K562 (cell line): ENCODE data around the gene ATCAY. TPM values are rescaled to one million over a fixed set of nuclear protein-coding genes. Genes with fewer than 3 reads are reported as not detected.

ENCODE experiments used
- ATAC-seq: fragments of 200-7000 bp; cut with Tn5 transposase; 3 replicates; pipeline ENCODE4 v1.9.1; 2020; ENCODE audit warnings: moderate library complexity
- BruUV-seq: library from RNA; stranded (reverse); fragments of 400-500 nt; replicated peaks from 2 replicates; lab custom pipeline; 2021; lab: Mats Ljungman, UMichigan
- CTCF ChIA-PET: fragments of 300-600 bp; formaldehyde crosslinking; extraction: SDS; loops from one replicate; lab custom pipeline; 2021; ENCODE audit warnings: low intra/inter-chr PET ratio; lab: Yijun Ruan, JAX
- POLR2A ChIA-PET: fragments of 300-600, 350-650 bp; sonication (Branson Sonifier 250); formaldehyde crosslinking; extraction: SDS; loops from one replicate; lab custom pipeline; 2021; ENCODE audit warnings: antibody characterized with exemption, inconsistent platforms; lab: Yijun Ruan, JAX
- DNase-seq, 4 experiments: peaks; one replicate each; pipeline versions ENCODE4 v3.0.0 to v3.0.0-alpha.2; 2011 to 2018; ENCODE audit warnings: low spot score in 3 of 4, mixed read lengths in 3 of 4; ENCODE audit errors: extremely low read depth in 1 of 4
- FAIRE-seq: peaks from 2 replicates; lab custom pipeline; 2011; peaks lifted over from hg19 to GRCh38; lab: Jason Lieb, UNC
- H2AFZ ChIP-seq: 2 replicates; pipeline ENCODE4 v1.6.0; 2011; ENCODE audit warnings: low read depth, low read length, control low read depth, inconsistent platforms
- H3K27ac ChIP-seq: fragments of 200-600 bp; 3 replicates; pipeline ENCODE4 v1.8.0; 2011; ENCODE audit warnings: low read depth, mild to moderate bottlenecking, control low read depth, inconsistent platforms, low read length, moderate library complexity, mixed read lengths; ENCODE audit errors: extremely low read depth
- H3K27me3 ChIP-seq, 2 experiments: fragments of 300-600 bp in 1 of 2; 2 replicates in 1 of 2; 3 replicates in 1 of 2; pipeline versions ENCODE4 v1.6.0 to v1.8.0; 2011; ENCODE audit warnings: inconsistent platforms in 2 of 2, low read length in 2 of 2, mild to moderate bottlenecking in 1 of 2, mixed read lengths in 1 of 2, moderate library complexity in 1 of 2; ENCODE audit not compliant: control insufficient read depth in 2 of 2, insufficient read depth in 2 of 2
- H3K36me3 ChIP-seq: fragments of 300-600 bp; 3 replicates; pipeline ENCODE4 v1.8.0; 2011; ENCODE audit warnings: mild to moderate bottlenecking, low read length, inconsistent platforms; ENCODE audit not compliant: control insufficient read depth, insufficient read depth
- H3K4me1 ChIP-seq, 2 experiments: fragments of 200-600 bp in 1 of 2; replicated peaks in 1 of 2; 2 replicates in 1 of 2; 3 replicates in 1 of 2; pipeline versions ENCODE4 v1.5.1 to v1.8.0; 2011; ENCODE audit warnings: inconsistent platforms in 2 of 2, low read length in 2 of 2, mild to moderate bottlenecking in 1 of 2, mixed read lengths in 1 of 2, moderate library complexity in 1 of 2; ENCODE audit not compliant: control insufficient read depth in 2 of 2, insufficient read depth in 2 of 2
- H3K4me2 ChIP-seq: 2 replicates; pipeline ENCODE4 v1.6.1; 2011; ENCODE audit warnings: low read length, control low read depth, inconsistent platforms, mixed read lengths; ENCODE audit not compliant: insufficient read depth
- H3K4me3 ChIP-seq: fragments of 200-600 bp; sonication (generic), shearing (Covaris generic); 2 replicates; pipeline ENCODE4 v1.5.1; 2016; ENCODE audit warnings: control low read depth, inconsistent platforms
- H3K79me2 ChIP-seq: fragments of 200-600 bp; 3 replicates; pipeline ENCODE4 v1.8.0; 2011; ENCODE audit warnings: low read length, inconsistent platforms; ENCODE audit not compliant: control insufficient read depth, insufficient read depth
- H3K9ac ChIP-seq, 2 experiments: 2 replicates each; pipeline versions ENCODE4 v1.6.0 to v1.6.1; 2011; ENCODE audit warnings: low read depth in 2 of 2, low read length in 2 of 2, control low read depth in 1 of 2, inconsistent platforms in 1 of 2, mild to moderate bottlenecking in 1 of 2, mixed read lengths in 1 of 2; ENCODE audit not compliant: insufficient read depth in 1 of 2
- H3K9me1 ChIP-seq: one replicate; pipeline ENCODE4 v1.6.0; 2011; ENCODE audit warnings: inconsistent platforms, mild to moderate bottlenecking, low read length, moderate library complexity; ENCODE audit not compliant: control insufficient read depth, insufficient read depth
- H3K9me3 ChIP-seq: replicated peaks from 2 replicates; pipeline ENCODE4 v1.5.1; 2011; ENCODE audit warnings: low read depth, low read length, inconsistent platforms; ENCODE audit not compliant: control insufficient read depth, insufficient read depth
- H4K20me1 ChIP-seq: replicated peaks from 2 replicates; pipeline ENCODE4 v1.6.1; 2011; ENCODE audit warnings: low read length, inconsistent platforms, mixed read lengths; ENCODE audit not compliant: control insufficient read depth, insufficient read depth
- AFF1 ChIP-seq, 2 experiments: fragments of 450-650 bp; IDR thresholded peaks; 2 replicates each; pipeline ENCODE4 v1.6.1; 2018; ENCODE audit warnings: mild to moderate bottlenecking in 2 of 2, low read depth in 1 of 2; ENCODE audit not compliant: partially characterized antibody in 2 of 2
- ARID2 ChIP-seq: fragments of 450-650 bp; IDR thresholded peaks from 2 replicates; pipeline ENCODE4 v1.6.1; 2017; ENCODE audit warnings: antibody characterized with exemption, mild to moderate bottlenecking
- JUN ChIP-seq, 2 experiments: sonication (generic) in 1 of 2; formaldehyde crosslinking in 1 of 2; IDR thresholded peaks; 2 replicates each; pipeline versions ENCODE4 v1.6.1 to v1.8.0; 2012 to 2022; ENCODE audit warnings: borderline replicate concordance in 2 of 2, mild to moderate bottlenecking in 2 of 2, improper control_type of control experiment in 1 of 2, low read depth in 1 of 2, low read length in 1 of 2, missing genetic modification reagents in 1 of 2
- PCBP2 ChIP-seq: fragments of 200-400 bp; formaldehyde crosslinking; IDR thresholded peaks from 2 replicates; pipeline ENCODE4 v1.6.1; 2018; ENCODE audit warnings: low read length, low read depth, mild to moderate bottlenecking, moderate library complexity; ENCODE audit not compliant: poor library complexity, severe bottlenecking
- PHB ChIP-seq: fragments of 250-450 bp; sonication (Bioruptor Pico); IDR thresholded peaks from 2 replicates; pipeline ENCODE4 v1.5.0; 2021
- PRMT5 ChIP-seq: sonication (generic); formaldehyde crosslinking; IDR thresholded peaks from 2 replicates; pipeline ENCODE4 v1.5.0; 2020; ENCODE audit warnings: missing genetic modification reagents
- RBFOX2 ChIP-seq: fragments of 200-400 bp; formaldehyde crosslinking; IDR thresholded peaks from 2 replicates; pipeline ENCODE4 v1.6.1; 2017; ENCODE audit warnings: low read depth, mild to moderate bottlenecking, low read length, moderate library complexity
- SP2 ChIP-seq: IDR thresholded peaks from 2 replicates; pipeline ENCODE4 v1.6.1; 2011; ENCODE audit warnings: mild to moderate bottlenecking, low read depth, low read length, moderate library complexity; ENCODE audit not compliant: poor library complexity, severe bottlenecking; ENCODE audit errors: extremely low read depth
- USF1 ChIP-seq: sonication (generic); formaldehyde crosslinking; IDR thresholded peaks from 2 replicates; pipeline ENCODE4 v1.9.0; 2022; ENCODE audit warnings: mild to moderate bottlenecking, missing genetic modification reagents
- ZNF280A ChIP-seq: fragments of 450-650 bp; IDR thresholded peaks from 2 replicates; pipeline ENCODE4 v1.6.1; 2018; ENCODE audit warnings: mild to moderate bottlenecking, low read depth; ENCODE audit not compliant: partially characterized antibody
- WGBS: fragments of 100-300 bp; shearing (Covaris generic); methylation state at CpG from one replicate; pipeline ENCODE4 v1.1.6; 2016; ENCODE audit warnings: low coverage, mixed read lengths; ENCODE audit not compliant: insufficient coverage; ENCODE audit errors: missing lambda C conversion rate; 5-methylcytosine and 5-hydroxymethylcytosine counted together
- in situ Hi-C: fragments of 300-500 bp; cut with MboI; formaldehyde crosslinking; loops from 4 replicates; pipeline ENCODE4 v1.15.0; 2018; ENCODE audit warnings: inconsistent platforms, mixed read lengths
- intact Hi-C: fragments of 100-400 bp; cut with micrococcal nuclease; formaldehyde crosslinking; loops from 2 replicates; pipeline ENCODE4 v1.14.2; 2022
- polyA plus RNA-seq, 8 experiments: library from polyadenylated mRNA; depleted of rRNA in 4 of 8; stranded (reverse) in 5 of 8; unstranded in 3 of 8; fragments of >200 nt; fragmentation: Nextera tagmentation in 2 of 8; fragmentation: Illumina TruSeq in 1 of 8; extraction: Ambion mirVana in 2 of 8; extraction: Trizol in 1 of 8; gene quantifications; 2 replicates each; pipeline versions ENCODE4 v1.2.1 to v1.2.3, GENCODE V29; 2011 to 2014; ENCODE audit warnings: inconsistent platforms in 1 of 8, missing spikeins in 1 of 8
- total RNA-seq, 7 experiments: library from RNA; depleted of rRNA in 6 of 7; stranded (reverse); fragments of >200 nt in 6 of 7; fragmentation: Illumina TruSeq in 2 of 7; extraction: Trizol in 2 of 7; gene quantifications; 2 replicates each; pipeline versions ENCODE4 v1.2.1 to v1.2.3, GENCODE V29; 2011 to 2021; ENCODE audit warnings: low replicate concordance in 1 of 7
- TF ChIP-seq, protein P1 (sequence below): sonication (generic); formaldehyde crosslinking; IDR thresholded peaks from 2 replicates; pipeline ENCODE4 v1.8.0; 2022; ENCODE audit warnings: missing genetic modification reagents, mild to moderate bottlenecking, borderline replicate concordance
- TF ChIP-seq, protein P2 (sequence below): fragments of 250-450 bp; sonication (Bioruptor Pico); IDR thresholded peaks from 2 replicates; pipeline ENCODE4 v1.5.1; 2021; ENCODE audit warnings: mild to moderate bottlenecking

Gene ATCAY
- total and polyA plus RNA-seq, 9 of the 15 experiments (the other 6 are each of a cell fraction or from before 2014, with no cell fraction given), result not detected

DNA sequence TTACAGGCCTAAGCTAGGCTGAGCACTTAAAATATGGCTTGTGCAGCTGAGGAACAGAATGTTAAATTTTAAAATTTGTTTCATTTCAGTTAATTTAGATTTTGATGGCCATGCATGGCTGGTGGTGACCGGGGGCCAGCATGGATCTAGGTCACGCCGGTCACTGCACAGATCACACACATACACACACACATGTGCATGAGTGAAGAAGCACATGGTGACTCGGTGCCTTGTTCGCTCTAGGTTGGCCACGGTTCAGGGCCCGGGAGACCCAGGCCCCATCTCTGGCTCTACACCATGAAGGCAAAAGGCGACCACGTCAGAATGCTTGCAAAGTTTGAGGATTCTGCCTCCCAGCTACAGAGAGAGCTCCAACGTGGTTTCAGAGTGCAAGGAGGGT lies 39.7 kb upstream of the ATCAY start:
- ATAC-seq, result no peak
- Histone ChIP-seq H3K9me1 (no peaks in the 10 kb centered on the region), H3K27ac (no peak overlapping the region), H3K4me1 (peaks cover 8 to 15% of the 10 kb centered on the region in 2 experiments), H3K9ac (no peak overlapping the region; a peak in 1 of 4 replicates), H3K79me2 (no peaks in the 10 kb centered on the region), H2AFZ (no peak overlapping the region), H3K9me3 (peaks cover 12% of the 10 kb centered on the region), H4K20me1 (no peaks in the 10 kb centered on the region), H3K36me3 (no peaks in the 10 kb centered on the region), H3K27me3 (peaks cover 0 to 9% of the 10 kb centered on the region in 2 experiments; a peak in 3 of 5 replicates), H3K4me2 (no peak overlapping the region), H3K4me3 (no peak overlapping the region)
- in situ Hi-C loops, result no loop called here
- no peak for FAIRE-seq
- intact Hi-C loops, result loop anchor here (10.0 kb wide), 1 partner anchor 56 kb away; the partner anchor contains the start of gene MATK
- CTCF ChIA-PET, result no interaction called here
- no peak for DNase-seq
- no TSS peak for BruUV-seq
- POLR2A ChIA-PET, result interaction anchor here (1.2 kb wide), 1 partner anchor 28 kb away, joined by 4 read pairs; no protein-coding TSS in a partner anchor
- 77% methylated on average over 9 of the region's 10 CpGs for WGBS
- TF ChIP-seq, protein P1, sequence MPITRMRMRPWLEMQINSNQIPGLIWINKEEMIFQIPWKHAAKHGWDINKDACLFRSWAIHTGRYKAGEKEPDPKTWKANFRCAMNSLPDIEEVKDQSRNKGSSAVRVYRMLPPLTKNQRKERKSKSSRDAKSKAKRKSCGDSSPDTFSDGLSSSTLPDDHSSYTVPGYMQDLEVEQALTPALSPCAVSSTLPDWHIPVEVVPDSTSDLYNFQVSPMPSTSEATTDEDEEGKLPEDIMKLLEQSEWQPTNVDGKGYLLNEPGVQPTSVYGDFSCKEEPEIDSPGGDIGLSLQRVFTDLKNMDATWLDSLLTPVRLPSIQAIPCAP (CRISPR knock-in tag), result no peak
- TF ChIP-seq SP2 (no peak), AFF1 (IDR thresholded peaks at IDR 0.05; ENCODE audit: low read depth in 1 of 2, partially characterized antibody in 2 of 2) (no peak), PRMT5 (CRISPR knock-in tag) (no peak), RBFOX2 (no peak), ZNF280A (no peak), JUN (IDR thresholded peaks at IDR 0.05; ENCODE audit: borderline replicate concordance, low read depth, low read length) (no peak), JUN (CRISPR knock-in tag; IDR thresholded peaks at IDR 0.05; ENCODE audit: borderline replicate concordance) (no peak), USF1 (no peak), PCBP2 (no peak), ARID2 (no peak), PHB (CRISPR knock-in tag) (no peak)
- TF ChIP-seq, protein P2, sequence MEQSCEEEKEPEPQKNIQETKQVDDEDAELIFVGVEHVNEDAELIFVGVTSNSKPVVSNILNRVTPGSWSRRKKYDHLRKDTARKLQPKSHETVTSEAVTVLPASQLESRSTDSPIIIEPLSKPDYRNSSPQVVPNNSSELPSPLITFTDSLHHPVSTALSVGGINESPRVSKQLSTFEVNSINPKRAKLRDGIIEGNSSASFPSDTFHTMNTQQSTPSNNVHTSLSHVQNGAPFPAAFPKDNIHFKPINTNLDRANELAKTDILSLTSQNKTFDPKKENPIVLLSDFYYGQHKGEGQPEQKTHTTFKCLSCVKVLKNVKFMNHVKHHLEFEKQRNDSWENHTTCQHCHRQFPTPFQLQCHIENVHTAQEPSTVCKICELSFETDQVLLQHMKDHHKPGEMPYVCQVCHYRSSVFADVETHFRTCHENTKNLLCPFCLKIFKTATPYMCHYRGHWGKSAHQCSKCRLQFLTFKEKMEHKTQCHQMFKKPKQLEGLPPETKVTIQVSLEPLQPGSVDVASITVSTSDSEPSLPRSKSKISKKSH (CRISPR knock-in tag), result no peak
